Ovary (tissue), 3 donors: ENCODE measurements around the gene NEDD4L.

ENCODE experiments used
- EP300 ChIP-seq: sonication (generic); formaldehyde crosslinking; IDR thresholded peaks from one replicate; pipeline ENCODE4 v1.6.1; 2017; ENCODE audit warnings: antibody characterized with exemption
- POLR2A ChIP-seq: fragments of 450-650 bp; IDR thresholded peaks from one replicate; pipeline ENCODE4 v1.6.1; 2017; ENCODE audit warnings: antibody characterized with exemption, mild to moderate bottlenecking, moderate library complexity
- TF ChIP-seq, protein P1 (sequence below), 3 donors: fragments of 450-650 bp in 2 of 3; fragments of 200-600 bp in 1 of 3; IDR thresholded peaks; one replicate each; pipeline versions ENCODE4 v1.5.1 to v1.8.0; 2016 to 2022; ENCODE audit warnings: antibody characterized with exemption in 3 of 3, mild to moderate bottlenecking in 1 of 3
- donor health status: DM: no; HTN: no; CAD: no.

DNA sequence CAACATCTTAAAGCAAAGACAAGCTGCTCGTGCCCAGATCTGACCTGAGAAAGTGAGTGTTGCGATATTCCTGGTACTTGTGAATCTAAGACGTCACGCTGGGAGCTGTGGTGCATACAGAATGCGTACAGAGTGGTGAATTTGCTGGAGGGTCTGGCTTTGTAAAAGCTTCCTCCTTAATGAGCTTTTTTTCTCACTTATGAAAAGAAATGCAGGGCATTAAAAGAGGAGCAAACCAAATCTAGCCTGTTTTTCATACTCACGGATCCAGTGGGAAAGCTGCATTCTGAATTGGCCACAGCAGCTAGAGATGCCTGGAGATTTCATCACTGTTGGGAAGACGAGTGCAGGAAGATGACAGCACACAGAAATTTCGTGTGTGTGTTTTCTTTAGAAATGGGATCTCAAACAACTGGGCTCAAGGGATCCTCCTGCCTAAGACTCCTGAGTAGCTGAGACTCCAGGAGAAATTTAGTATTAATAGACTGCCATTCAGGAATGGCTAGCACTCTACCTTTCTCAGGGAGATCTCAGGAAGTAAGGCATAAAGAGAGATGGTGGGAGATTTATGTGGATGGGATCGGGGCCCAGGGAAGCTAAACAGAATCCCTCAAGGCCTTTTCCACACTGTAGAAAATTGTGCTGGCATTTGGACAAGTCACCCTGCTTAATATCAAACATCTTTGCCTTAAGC lies 403.5 kb downstream of the NEDD4L start:
- TF ChIP-seq, protein P1, sequence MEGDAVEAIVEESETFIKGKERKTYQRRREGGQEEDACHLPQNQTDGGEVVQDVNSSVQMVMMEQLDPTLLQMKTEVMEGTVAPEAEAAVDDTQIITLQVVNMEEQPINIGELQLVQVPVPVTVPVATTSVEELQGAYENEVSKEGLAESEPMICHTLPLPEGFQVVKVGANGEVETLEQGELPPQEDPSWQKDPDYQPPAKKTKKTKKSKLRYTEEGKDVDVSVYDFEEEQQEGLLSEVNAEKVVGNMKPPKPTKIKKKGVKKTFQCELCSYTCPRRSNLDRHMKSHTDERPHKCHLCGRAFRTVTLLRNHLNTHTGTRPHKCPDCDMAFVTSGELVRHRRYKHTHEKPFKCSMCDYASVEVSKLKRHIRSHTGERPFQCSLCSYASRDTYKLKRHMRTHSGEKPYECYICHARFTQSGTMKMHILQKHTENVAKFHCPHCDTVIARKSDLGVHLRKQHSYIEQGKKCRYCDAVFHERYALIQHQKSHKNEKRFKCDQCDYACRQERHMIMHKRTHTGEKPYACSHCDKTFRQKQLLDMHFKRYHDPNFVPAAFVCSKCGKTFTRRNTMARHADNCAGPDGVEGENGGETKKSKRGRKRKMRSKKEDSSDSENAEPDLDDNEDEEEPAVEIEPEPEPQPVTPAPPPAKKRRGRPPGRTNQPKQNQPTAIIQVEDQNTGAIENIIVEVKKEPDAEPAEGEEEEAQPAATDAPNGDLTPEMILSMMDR (IDR thresholded peaks at IDR 0.05), result no peak
- TF ChIP-seq POLR2A, result no peak
- no peak for TF ChIP-seq EP300
